ENCODE results near the gene KLK2.
A peak's percentile ranks its signal among the peaks of the same experiment; 100 is the strongest.

KLK2 gene

GRCh38 chr19:50925734-50926133, 52.5 kb downstream of the KLK2 start:
- TF ChIP-seq CTCF (conservative IDR thresholded peaks at IDR 0.05; ENCODE audit: low read depth) = no peak
- no peak overlapping the region for H3K27ac ChIP-seq
- CTCF ChIA-PET = interaction anchor here (0.6 to 1.4 kb wide), 2 partner anchors 91 to 149 kb away, joined by 3 to 7 read pairs; no protein-coding TSS in a partner anchor
- DNase-seq (ENCODE audit: low spot score) = peak; percentile 64
- POLR2A ChIA-PET (ENCODE audit: low non-redundant PET) = no interaction called here

- CTCF ChIA-PET = interaction anchor here (0.6 kb wide), 1 partner anchor 149 kb away, joined by 3 read pairs; no protein-coding TSS in a partner anchor
- DNase-seq (ENCODE audit: low spot score) = no peak
These were observed 52.9 kb downstream of the KLK2 start for GRCh38 chr19:50926144-50926543.

GRCh38 chr19:50928831-50929230, 55.6 kb downstream of the KLK2 start:
- DNase-seq (ENCODE audit: low spot score) = no peak
- no peak for TF ChIP-seq CTCF (conservative IDR thresholded peaks at IDR 0.05; ENCODE audit: low read depth)
- ChIA-PET CTCF (interaction anchor here (0.5 to 1.6 kb wide), 4 partner anchors 24 to 149 kb away, joined by 3 to 7 read pairs (median 3); partner anchors contain the start of gene KLK5), POLR2A (ENCODE audit: low non-redundant PET) (no interaction called here)
- no peak overlapping the region for H3K27ac ChIP-seq

More at GRCh38 chr19:50926144-50926543, 52.9 kb downstream of the KLK2 start:
- POLR2A ChIA-PET (ENCODE audit: low non-redundant PET) = no interaction called here
- H3K27ac ChIP-seq = no peak overlapping the region
- TF ChIP-seq CTCF (conservative IDR thresholded peaks at IDR 0.05; ENCODE audit: low read depth) = no peak
